HCT116 (cell line): ENCODE measurements around the gene PCDHGC4. TPM values are rescaled to one million over a fixed set of nuclear protein-coding genes. Genes with fewer than 3 reads are reported as not detected.

Experiments used
- ATAC-seq: fragments of 200-7000 bp; cut with Tn5 transposase; 2 replicates; pipeline ENCODE4 v1.9.1; 2020; ENCODE audit warnings: mild to moderate bottlenecking, moderate library complexity
- BruUV-seq: library from RNA; stranded (reverse); fragments of 400-500 nt; replicated peaks from 2 replicates; lab custom pipeline; 2021; lab: Mats Ljungman, UMichigan
- CTCF ChIA-PET: fragments of 300-600 bp; sonication (Branson Sonifier 250); formaldehyde crosslinking; loops from one replicate; lab custom pipeline; 2021; ENCODE audit warnings: antibody characterized with exemption; lab: Charles Lee
- POLR2A ChIA-PET: fragments of 300-600, 350-600 bp; sonication (Branson Sonifier 250); formaldehyde crosslinking; loops from one replicate; lab custom pipeline; 2021; ENCODE audit warnings: antibody characterized with exemption; lab: Charles Lee
- RAD21 ChIA-PET, 2 experiments: fragments of 300-600 bp; sonication (Branson Sonifier 250); formaldehyde crosslinking; loops; one replicate each; lab custom pipeline; 2023; ENCODE audit warnings: low total read pairs in 2 of 2; ENCODE audit not compliant: uncharacterized antibody in 2 of 2, unreplicated experiment in 2 of 2, low non-redundant PET in 1 of 2; lab: Charles Lee
- DNase-seq: peaks from one replicate; pipeline ENCODE4 v3.0.0-alpha.2; 2010; ENCODE audit warnings: low read depth, low spot score
- H2AFZ ChIP-seq: fragments of 200-600 bp; shearing (Covaris generic), sonication (generic); 2 replicates; pipeline ENCODE4 v1.6.1; 2017; ENCODE audit warnings: low read depth, mixed run types, mixed read lengths, antibody characterized with exemption, low read length; ENCODE audit not compliant: poor library complexity, severe bottlenecking
- H3K27ac ChIP-seq: 2 replicates; pipeline ENCODE4 v1.5.1; 2012; ENCODE audit warnings: low read depth, low read length
- H3K27me3 ChIP-seq: fragments of 200-600 bp; sonication (generic); 2 replicates; pipeline ENCODE4 v1.6.1; 2016; ENCODE audit warnings: mixed run types, low read length, mixed read lengths; ENCODE audit not compliant: insufficient read depth
- H3K36me3 ChIP-seq, 2 experiments: fragments of 200-500 bp in 1 of 2; fragments of 200-600 bp in 1 of 2; sonication (Bioruptor generic) in 1 of 2; sonication (generic) in 1 of 2; 2 replicates each; pipeline versions ENCODE4 v1.5.1 to v1.6.1; 2014 to 2016; ENCODE audit warnings: low read length in 2 of 2, inconsistent platforms in 1 of 2, mixed read lengths in 1 of 2, mixed run types in 1 of 2; ENCODE audit not compliant: insufficient read depth in 2 of 2, control insufficient read depth in 1 of 2
- H3K4me1 ChIP-seq, 2 experiments: fragments of 200-600 bp in 1 of 2; sonication (generic) in 1 of 2; 2 replicates each; pipeline versions ENCODE4 v1.5.1 to v1.6.1; 2012 to 2017; ENCODE audit warnings: low read length in 2 of 2, inconsistent platforms in 1 of 2, mild to moderate bottlenecking in 1 of 2, mixed read lengths in 1 of 2, mixed run types in 1 of 2, moderate library complexity in 1 of 2; ENCODE audit not compliant: insufficient read depth in 2 of 2, control insufficient read depth in 1 of 2
- H3K4me2 ChIP-seq: fragments of 200-600 bp; sonication (generic); 2 replicates; pipeline ENCODE4 v1.6.1; 2017; ENCODE audit warnings: mixed run types, low read length, mixed read lengths
- H3K4me3 ChIP-seq, 2 experiments: fragments of 200-600 bp in 1 of 2; sonication (generic) in 1 of 2; replicated peaks in 1 of 2; 2 replicates each; pipeline ENCODE4 v1.5.1; 2011 to 2016; ENCODE audit warnings: low read length in 2 of 2, control low read depth in 1 of 2, low read depth in 1 of 2, mild to moderate bottlenecking in 1 of 2, mixed read lengths in 1 of 2, mixed run types in 1 of 2
- H3K79me2 ChIP-seq: fragments of 200-600 bp; sonication (generic); 2 replicates; pipeline ENCODE4 v1.6.1; 2017; ENCODE audit warnings: mild to moderate bottlenecking, mixed run types, low read length, moderate library complexity, mixed read lengths; ENCODE audit not compliant: insufficient read depth
- H3K9ac ChIP-seq: fragments of 200-600 bp; sonication (generic); 2 replicates; pipeline ENCODE4 v1.6.1; 2016; ENCODE audit warnings: low read length, mixed read lengths
- H3K9me2 ChIP-seq: fragments of 200-600 bp; sonication (generic), shearing (Covaris generic); 2 replicates; pipeline ENCODE4 v1.6.1; 2017; ENCODE audit warnings: mixed run types, mild to moderate bottlenecking, moderate library complexity; ENCODE audit not compliant: insufficient read depth
- H3K9me3 ChIP-seq, 2 experiments: fragments of 200-500 bp in 1 of 2; fragments of 200-600 bp in 1 of 2; sonication (Bioruptor generic) in 1 of 2; sonication (generic) in 1 of 2; 2 replicates each; pipeline ENCODE4 v1.6.1; 2014 to 2017; ENCODE audit warnings: low read length in 2 of 2, mixed read lengths in 2 of 2, inconsistent platforms in 1 of 2, low read depth in 1 of 2, mild to moderate bottlenecking in 1 of 2, mixed run types in 1 of 2, moderate library complexity in 1 of 2; ENCODE audit not compliant: control insufficient read depth in 1 of 2, insufficient read depth in 1 of 2
- H4K20me1 ChIP-seq: fragments of 200-600 bp; sonication (generic), shearing (Covaris generic); 2 replicates; pipeline ENCODE4 v1.6.1; 2017; ENCODE audit warnings: mixed run types, mild to moderate bottlenecking, moderate library complexity; ENCODE audit not compliant: insufficient read depth
- CBX3 ChIP-seq: IDR thresholded peaks from 2 replicates; pipeline ENCODE4 v1.6.1; 2012; ENCODE audit warnings: low read depth
- EZH2 ChIP-seq: fragments of 200-600 bp; sonication (generic); IDR thresholded peaks from 2 replicates; pipeline ENCODE4 v1.6.1; 2017; ENCODE audit warnings: antibody characterized with exemption, mixed run types
- FOSL1 ChIP-seq: IDR thresholded peaks from 2 replicates; pipeline ENCODE4 v1.6.1; 2012; ENCODE audit warnings: low read depth
- JUND ChIP-seq: IDR thresholded peaks from 2 replicates; pipeline ENCODE4 v1.6.1; 2012
- POLR2A ChIP-seq: IDR thresholded peaks from 2 replicates; pipeline ENCODE4 v1.7.0; 2011; ENCODE audit warnings: borderline replicate concordance; ENCODE audit not compliant: insufficient read depth, insufficient read length; ENCODE audit errors: extremely low read depth
- RAD21 ChIP-seq: IDR thresholded peaks from 2 replicates; pipeline ENCODE4 v1.6.1; 2012; ENCODE audit warnings: low read depth, mild to moderate bottlenecking
- SIN3A ChIP-seq: IDR thresholded peaks from 2 replicates; pipeline ENCODE4 v1.6.1; 2012; ENCODE audit warnings: low read depth
- SP1 ChIP-seq: IDR thresholded peaks from 2 replicates; pipeline ENCODE4 v1.6.1; 2012; ENCODE audit warnings: low read depth
- TCF7L2 ChIP-seq: IDR thresholded peaks from 2 replicates; pipeline ENCODE4 v1.7.0; 2011; ENCODE audit warnings: borderline replicate concordance, inconsistent platforms; ENCODE audit not compliant: insufficient read depth, insufficient read length; ENCODE audit errors: extremely low read depth
- YY1 ChIP-seq: IDR thresholded peaks from 2 replicates; pipeline ENCODE4 v1.6.1; 2011; ENCODE audit warnings: low read length, low read depth, moderate library complexity, mild to moderate bottlenecking; ENCODE audit not compliant: insufficient replicate concordance; ENCODE audit errors: extremely low read depth
- ZFX ChIP-seq: fragments of 450-650 bp; IDR thresholded peaks from 2 replicates; pipeline ENCODE4 v1.6.1; 2017
- ZNF274 ChIP-seq: fragments of 200-500 bp; sonication (Bioruptor generic); IDR thresholded peaks from 2 replicates; pipeline ENCODE4 v1.6.1; 2014; ENCODE audit warnings: mild to moderate bottlenecking, low read depth, low read length, inconsistent platforms
- intact Hi-C: fragments of 100-400 bp; cut with micrococcal nuclease; formaldehyde crosslinking; loops from 2 replicates; pipeline ENCODE4 v1.10.0; 2022
- total RNA-seq: library from RNA; stranded (reverse); gene quantifications from one replicate; pipeline ENCODE4 v1.2.1, GENCODE V29; 2021; ENCODE audit not compliant: unreplicated experiment
- TF ChIP-seq, protein P1 (sequence below), 3 experiments: fragments of 200-600 bp in 1 of 3; sonication (generic) in 1 of 3; IDR thresholded peaks in 2 of 3; conservative IDR thresholded peaks in 1 of 3; 2 replicates each; pipeline ENCODE4 v1.5.1; 2012 to 2017; ENCODE audit warnings: low read depth in 2 of 3, low read length in 2 of 3, antibody characterized with exemption in 1 of 3, borderline replicate concordance in 1 of 3, control low read depth in 1 of 3, mild to moderate bottlenecking in 1 of 3, mixed read lengths in 1 of 3, mixed run types in 1 of 3, moderate library complexity in 1 of 3; ENCODE audit not compliant: insufficient read depth in 1 of 3
- TF ChIP-seq, protein P2 (sequence below): IDR thresholded peaks from 2 replicates; pipeline ENCODE4 v1.6.1; 2012
- TF ChIP-seq, protein P3 (sequence below): IDR thresholded peaks from 2 replicates; pipeline ENCODE4 v1.6.1; 2012; ENCODE audit warnings: low read depth
- TF ChIP-seq, protein P4 (sequence below): IDR thresholded peaks from 2 replicates; pipeline ENCODE4 v1.6.1; 2012

The PCDHGC4 gene
- total RNA-seq, 1 experiment from 2014 or later, result 0.05 TPM

DNA sequence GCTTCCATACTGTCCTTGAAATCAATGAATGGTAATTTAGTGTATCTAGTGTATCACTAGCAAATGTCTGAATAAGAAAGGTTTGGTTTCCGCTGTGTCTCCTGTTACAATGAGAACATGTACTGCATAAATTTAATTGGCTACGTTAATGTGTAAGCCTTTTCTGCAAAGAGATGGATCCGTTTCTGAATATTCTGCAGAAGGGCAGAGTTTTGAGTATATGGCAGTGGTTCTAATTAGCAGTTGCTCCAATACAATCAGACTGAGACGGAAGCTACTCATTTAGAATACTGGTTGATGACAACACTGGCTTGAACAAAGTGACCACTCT, 555 bp upstream of the PCDHGC4 start:
- H3K36me3 ChIP-seq, result no peaks in the 10 kb centered on the region
- RAD21 ChIA-PET, result no interaction called here
- no peak overlapping the region for H3K9ac ChIP-seq
- ATAC-seq, result no peak
- BruUV-seq, result no TSS peak
- no peak for TF ChIP-seq FOSL1
- TF ChIP-seq, protein P1, sequence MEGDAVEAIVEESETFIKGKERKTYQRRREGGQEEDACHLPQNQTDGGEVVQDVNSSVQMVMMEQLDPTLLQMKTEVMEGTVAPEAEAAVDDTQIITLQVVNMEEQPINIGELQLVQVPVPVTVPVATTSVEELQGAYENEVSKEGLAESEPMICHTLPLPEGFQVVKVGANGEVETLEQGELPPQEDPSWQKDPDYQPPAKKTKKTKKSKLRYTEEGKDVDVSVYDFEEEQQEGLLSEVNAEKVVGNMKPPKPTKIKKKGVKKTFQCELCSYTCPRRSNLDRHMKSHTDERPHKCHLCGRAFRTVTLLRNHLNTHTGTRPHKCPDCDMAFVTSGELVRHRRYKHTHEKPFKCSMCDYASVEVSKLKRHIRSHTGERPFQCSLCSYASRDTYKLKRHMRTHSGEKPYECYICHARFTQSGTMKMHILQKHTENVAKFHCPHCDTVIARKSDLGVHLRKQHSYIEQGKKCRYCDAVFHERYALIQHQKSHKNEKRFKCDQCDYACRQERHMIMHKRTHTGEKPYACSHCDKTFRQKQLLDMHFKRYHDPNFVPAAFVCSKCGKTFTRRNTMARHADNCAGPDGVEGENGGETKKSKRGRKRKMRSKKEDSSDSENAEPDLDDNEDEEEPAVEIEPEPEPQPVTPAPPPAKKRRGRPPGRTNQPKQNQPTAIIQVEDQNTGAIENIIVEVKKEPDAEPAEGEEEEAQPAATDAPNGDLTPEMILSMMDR (IDR thresholded peaks at IDR 0.05 in 2 of 3, conservative IDR thresholded peaks at IDR 0.05 in 1 of 3; ENCODE audit: borderline replicate concordance in 1 of 3, insufficient read depth in 1 of 3, low read depth in 2 of 3, low read length in 2 of 3), result no peak
- TF ChIP-seq, protein P2, sequence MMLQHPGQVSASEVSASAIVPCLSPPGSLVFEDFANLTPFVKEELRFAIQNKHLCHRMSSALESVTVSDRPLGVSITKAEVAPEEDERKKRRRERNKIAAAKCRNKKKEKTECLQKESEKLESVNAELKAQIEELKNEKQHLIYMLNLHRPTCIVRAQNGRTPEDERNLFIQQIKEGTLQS, result no peak
- TF ChIP-seq SIN3A, result no peak
- TF ChIP-seq EZH2, result no peak
- TF ChIP-seq JUND, result no peak
- no peak for TF ChIP-seq POLR2A
- TF ChIP-seq TCF7L2, result no peak
- TF ChIP-seq, protein P3, sequence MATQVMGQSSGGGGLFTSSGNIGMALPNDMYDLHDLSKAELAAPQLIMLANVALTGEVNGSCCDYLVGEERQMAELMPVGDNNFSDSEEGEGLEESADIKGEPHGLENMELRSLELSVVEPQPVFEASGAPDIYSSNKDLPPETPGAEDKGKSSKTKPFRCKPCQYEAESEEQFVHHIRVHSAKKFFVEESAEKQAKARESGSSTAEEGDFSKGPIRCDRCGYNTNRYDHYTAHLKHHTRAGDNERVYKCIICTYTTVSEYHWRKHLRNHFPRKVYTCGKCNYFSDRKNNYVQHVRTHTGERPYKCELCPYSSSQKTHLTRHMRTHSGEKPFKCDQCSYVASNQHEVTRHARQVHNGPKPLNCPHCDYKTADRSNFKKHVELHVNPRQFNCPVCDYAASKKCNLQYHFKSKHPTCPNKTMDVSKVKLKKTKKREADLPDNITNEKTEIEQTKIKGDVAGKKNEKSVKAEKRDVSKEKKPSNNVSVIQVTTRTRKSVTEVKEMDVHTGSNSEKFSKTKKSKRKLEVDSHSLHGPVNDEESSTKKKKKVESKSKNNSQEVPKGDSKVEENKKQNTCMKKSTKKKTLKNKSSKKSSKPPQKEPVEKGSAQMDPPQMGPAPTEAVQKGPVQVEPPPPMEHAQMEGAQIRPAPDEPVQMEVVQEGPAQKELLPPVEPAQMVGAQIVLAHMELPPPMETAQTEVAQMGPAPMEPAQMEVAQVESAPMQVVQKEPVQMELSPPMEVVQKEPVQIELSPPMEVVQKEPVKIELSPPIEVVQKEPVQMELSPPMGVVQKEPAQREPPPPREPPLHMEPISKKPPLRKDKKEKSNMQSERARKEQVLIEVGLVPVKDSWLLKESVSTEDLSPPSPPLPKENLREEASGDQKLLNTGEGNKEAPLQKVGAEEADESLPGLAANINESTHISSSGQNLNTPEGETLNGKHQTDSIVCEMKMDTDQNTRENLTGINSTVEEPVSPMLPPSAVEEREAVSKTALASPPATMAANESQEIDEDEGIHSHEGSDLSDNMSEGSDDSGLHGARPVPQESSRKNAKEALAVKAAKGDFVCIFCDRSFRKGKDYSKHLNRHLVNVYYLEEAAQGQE, result no peak
- no peak for TF ChIP-seq RAD21
- no peak for TF ChIP-seq YY1
- TF ChIP-seq ZNF274, result no peak
- no peak for TF ChIP-seq ZFX
- TF ChIP-seq, protein P4, sequence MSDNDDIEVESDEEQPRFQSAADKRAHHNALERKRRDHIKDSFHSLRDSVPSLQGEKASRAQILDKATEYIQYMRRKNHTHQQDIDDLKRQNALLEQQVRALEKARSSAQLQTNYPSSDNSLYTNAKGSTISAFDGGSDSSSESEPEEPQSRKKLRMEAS, result no peak
- no peak for TF ChIP-seq CBX3
- TF ChIP-seq SP1, result no peak
- TF ChIP-seq, all 23 proteins: peak for 0
- Histone ChIP-seq H3K9me3 (no peaks in the 10 kb centered on the region), H3K4me1 (no peaks in the 10 kb centered on the region), H3K4me3 (no peak overlapping the region), H3K27ac (no peak overlapping the region), H3K27me3 (no peaks in the 10 kb centered on the region), H3K79me2 (no peaks in the 10 kb centered on the region), H3K9me2 (no peaks in the 10 kb centered on the region), H2AFZ (no peak overlapping the region), H4K20me1 (no peaks in the 10 kb centered on the region), H3K4me2 (no peak overlapping the region)
- POLR2A ChIA-PET, result no interaction called here
- CTCF ChIA-PET, result interaction anchor here (1.5 kb wide), 1 partner anchor 71 kb away, joined by 4 read pairs; the partner anchor contains the start of gene PCDHGA10
- no peak for DNase-seq
- intact Hi-C loops, result no loop called here
